HepG2 (cell line): ENCODE data around the gene MRPL20. TPM values are rescaled to one million over a fixed set of nuclear protein-coding genes. Genes with fewer than 3 reads are reported as not detected.

Source experiments
- CENPT ChIP-seq: sonication (generic); formaldehyde crosslinking; IDR thresholded peaks from 2 replicates; pipeline ENCODE4 v1.8.0; 2022; ENCODE audit warnings: low read depth, mild to moderate bottlenecking, moderate library complexity, missing genetic modification reagents
- CENPX ChIP-seq: sonication (generic); formaldehyde crosslinking; IDR thresholded peaks from 2 replicates; pipeline ENCODE4 v1.9.0; 2021; ENCODE audit warnings: mild to moderate bottlenecking, missing genetic modification reagents, moderate library complexity
- HINFP ChIP-seq: sonication (generic); formaldehyde crosslinking; IDR thresholded peaks from 2 replicates; pipeline ENCODE4 v1.4.0; 2020; ENCODE audit warnings: low read depth, mild to moderate bottlenecking, missing genetic modification reagents
- KLF13 ChIP-seq: sonication (generic); formaldehyde crosslinking; IDR thresholded peaks from 2 replicates; pipeline ENCODE4 v1.4.0; 2020; ENCODE audit warnings: mild to moderate bottlenecking, missing genetic modification reagents
- KLF16 ChIP-seq, 2 experiments: sonication (generic) in 1 of 2; formaldehyde crosslinking in 1 of 2; IDR thresholded peaks; 2 replicates each; pipeline versions ENCODE4 v1.6.1 to v1.8.0; 2016 to 2023; ENCODE audit warnings: missing genetic modification reagents in 2 of 2, missing compliant biosample characterization in 1 of 2
- LCORL ChIP-seq, 2 experiments: fragments of 450-650 bp in 1 of 2; sonication (generic) in 1 of 2; formaldehyde crosslinking in 1 of 2; IDR thresholded peaks; 2 replicates each; pipeline versions ENCODE4 v1.5.0 to v1.6.1; 2017 to 2020; ENCODE audit warnings: antibody characterized with exemption in 1 of 2, missing genetic modification reagents in 1 of 2
- MAZ ChIP-seq, 2 experiments: sonication (generic) in 1 of 2; formaldehyde crosslinking in 1 of 2; IDR thresholded peaks; 2 replicates each; pipeline versions ENCODE4 v1.5.0 to v1.6.1; 2012 to 2020; ENCODE audit warnings: low read depth in 2 of 2, mild to moderate bottlenecking in 2 of 2, borderline replicate concordance in 1 of 2, improper control_type of control experiment in 1 of 2, low read length in 1 of 2, missing genetic modification reagents in 1 of 2, moderate library complexity in 1 of 2
- NKX3-1 ChIP-seq: sonication (generic); formaldehyde crosslinking; IDR thresholded peaks from 2 replicates; pipeline ENCODE4 v1.5.0; 2020; ENCODE audit warnings: missing genetic modification reagents
- NPAS2 ChIP-seq: sonication (generic); formaldehyde crosslinking; IDR thresholded peaks from 2 replicates; pipeline ENCODE4 v1.8.0; 2022; ENCODE audit warnings: mild to moderate bottlenecking, missing genetic modification reagents, borderline replicate concordance
- NR3C1 ChIP-seq: sonication (generic); formaldehyde crosslinking; IDR thresholded peaks from 2 replicates; pipeline ENCODE4 v1.4.0; 2020; ENCODE audit warnings: missing genetic modification reagents
- RCOR2 ChIP-seq: IDR thresholded peaks from 2 replicates; pipeline ENCODE4 v1.6.1; 2016; ENCODE audit warnings: missing biosample characterization, missing genetic modification reagents
- RERE ChIP-seq: IDR thresholded peaks from 2 replicates; pipeline ENCODE4 v1.6.1; 2016; ENCODE audit warnings: low read depth, missing genetic modification reagents, missing compliant biosample characterization
- RFX1 ChIP-seq: fragments of 450-650 bp; IDR thresholded peaks from 2 replicates; pipeline ENCODE4 v1.6.1; 2017
- TBP ChIP-seq: sonication (generic); formaldehyde crosslinking; IDR thresholded peaks from 2 replicates; pipeline ENCODE4 v1.5.0; 2020; ENCODE audit warnings: missing genetic modification reagents
- TP53 ChIP-seq: sonication (generic); formaldehyde crosslinking; conservative IDR thresholded peaks from 2 replicates; pipeline ENCODE4 v1.4.0; 2020; ENCODE audit warnings: missing genetic modification reagents
- ZKSCAN8 ChIP-seq: IDR thresholded peaks from 2 replicates; pipeline ENCODE4 v1.6.1; 2016; ENCODE audit warnings: borderline replicate concordance, missing genetic modification reagents, missing compliant biosample characterization
- ZNF138 ChIP-seq: sonication (generic); formaldehyde crosslinking; IDR thresholded peaks from 2 replicates; pipeline ENCODE4 v1.5.0; 2020; ENCODE audit warnings: mild to moderate bottlenecking, low read depth, missing genetic modification reagents
- ZNF264 ChIP-seq: sonication (generic); formaldehyde crosslinking; IDR thresholded peaks from 2 replicates; pipeline ENCODE4 v1.4.0; 2020; ENCODE audit warnings: missing genetic modification reagents
- ZNF331 ChIP-seq: sonication (generic); formaldehyde crosslinking; IDR thresholded peaks from 2 replicates; pipeline ENCODE4 v1.4.0; 2020; ENCODE audit warnings: missing genetic modification reagents
- ZNF350 ChIP-seq: sonication (generic); formaldehyde crosslinking; IDR thresholded peaks from 2 replicates; pipeline ENCODE4 v1.4.0; 2020; ENCODE audit warnings: mild to moderate bottlenecking, low read depth, missing genetic modification reagents, borderline replicate concordance
- ZNF788 ChIP-seq: sonication (generic); formaldehyde crosslinking; IDR thresholded peaks from 2 replicates; pipeline ENCODE4 v1.5.0; 2020; ENCODE audit warnings: mild to moderate bottlenecking, missing genetic modification reagents, borderline replicate concordance
- polyA plus RNA-seq, 8 experiments: library from polyadenylated mRNA; depleted of rRNA in 3 of 8; stranded (reverse) in 7 of 8; unstranded in 1 of 8; fragments of >200 nt; fragmentation: Illumina TruSeq in 4 of 8; extraction: Trizol in 4 of 8; gene quantifications; 2 replicates each; pipeline versions ENCODE4 v1.2.1 to v1.2.3, GENCODE V29; 2011 to 2016; ENCODE audit warnings: low read depth in 4 of 8, missing spikeins in 1 of 8, mixed read lengths in 1 of 8; ENCODE audit not compliant: insufficient read depth in 1 of 8
- total RNA-seq, 5 experiments: library from RNA; depleted of rRNA; stranded (reverse); fragments of >200 nt; fragmentation: Illumina TruSeq; extraction: Trizol; gene quantifications; 2 replicates each; pipeline ENCODE4 v1.2.3, GENCODE V29; 2016; ENCODE audit warnings: low read depth in 1 of 5
- TF ChIP-seq, protein P1 (sequence below): IDR thresholded peaks from 2 replicates; pipeline ENCODE4 v1.6.1; 2016; ENCODE audit warnings: control low read depth

MRPL20 gene
- total and polyA plus RNA-seq, 2 of the 13 experiments (the other 11 are each of a cell fraction or from before 2014, with no cell fraction given): 59.2 to 127 TPM

GRCh38 chr1:1374929-1375662 lies 32.0 kb downstream of the MRPL20 start, which contains the start of gene AURKAIP1 (continued):
- TF ChIP-seq CENPT (CRISPR knock-in tag) (peak; percentile 40; the same call in 1 of the 2 replicates), NR3C1 (CRISPR knock-in tag) (no peak), RCOR2 (CRISPR knock-in tag) (no peak), ZNF331 (peak; percentile 98), ZNF788 (CRISPR knock-in tag) (peak; percentile 100), RERE (CRISPR knock-in tag) (peak; percentile 40; the same call in 1 of the 2 replicates), ZNF264 (CRISPR knock-in tag) (peak; percentile 87), LCORL (IDR thresholded peaks at IDR 0.05) (no peak), LCORL (CRISPR knock-in tag; IDR thresholded peaks at IDR 0.05) (peak; percentile 92), CENPX (CRISPR knock-in tag) (no peak), NPAS2 (CRISPR knock-in tag) (no peak), TP53 (peak; percentile 96; the same call in 1 of the 2 replicates), TBP (peak; percentile 72; the same call in 1 of the 2 replicates), NKX3-1 (CRISPR knock-in tag) (peak; percentile 67; the same call in 1 of the 2 replicates), ZKSCAN8 (CRISPR knock-in tag) (peak; percentile 89; the same call in 1 of the 2 replicates), MAZ (IDR thresholded peaks at IDR 0.05; ENCODE audit: borderline replicate concordance, low read depth, low read length) (peak; percentile 98), MAZ (CRISPR knock-in tag; IDR thresholded peaks at IDR 0.05; ENCODE audit: low read depth) (peak; percentile 99), HINFP (peak; percentile 71), KLF16 (CRISPR knock-in tag; IDR thresholded peaks at IDR 0.05) (peak in 1 of 2 experiments; percentile 98; a peak in 2 of 4 replicates), ZNF350 (CRISPR knock-in tag) (peak; percentile 99), KLF13 (CRISPR knock-in tag) (peak; percentile 64; the same call in 1 of the 2 replicates), RFX1 (no peak), ZNF138 (CRISPR knock-in tag) (0 out of 2 replicates have a peak, but pooled peaks have one; percentile 81)
- TF ChIP-seq, protein P1, sequence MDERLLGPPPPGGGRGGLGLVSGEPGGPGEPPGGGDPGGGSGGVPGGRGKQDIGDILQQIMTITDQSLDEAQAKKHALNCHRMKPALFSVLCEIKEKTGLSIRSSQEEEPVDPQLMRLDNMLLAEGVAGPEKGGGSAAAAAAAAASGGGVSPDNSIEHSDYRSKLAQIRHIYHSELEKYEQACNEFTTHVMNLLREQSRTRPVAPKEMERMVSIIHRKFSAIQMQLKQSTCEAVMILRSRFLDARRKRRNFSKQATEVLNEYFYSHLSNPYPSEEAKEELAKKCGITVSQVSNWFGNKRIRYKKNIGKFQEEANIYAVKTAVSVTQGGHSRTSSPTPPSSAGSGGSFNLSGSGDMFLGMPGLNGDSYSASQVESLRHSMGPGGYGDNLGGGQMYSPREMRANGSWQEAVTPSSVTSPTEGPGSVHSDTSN: no peak
